NT2/D1 (cell line): Measurements from ENCODE around the gene QSOX2.

Experiments used
- YY1 ChIP-seq: IDR thresholded peaks from 2 replicates; pipeline ENCODE4 v1.6.1; 2011; ENCODE audit not compliant: insufficient read length, insufficient read depth
- ZNF274 ChIP-seq: IDR thresholded peaks from 2 replicates; pipeline ENCODE4 v1.6.1; 2011; ENCODE audit warnings: mild to moderate bottlenecking, low read depth, low read length

DNA sequence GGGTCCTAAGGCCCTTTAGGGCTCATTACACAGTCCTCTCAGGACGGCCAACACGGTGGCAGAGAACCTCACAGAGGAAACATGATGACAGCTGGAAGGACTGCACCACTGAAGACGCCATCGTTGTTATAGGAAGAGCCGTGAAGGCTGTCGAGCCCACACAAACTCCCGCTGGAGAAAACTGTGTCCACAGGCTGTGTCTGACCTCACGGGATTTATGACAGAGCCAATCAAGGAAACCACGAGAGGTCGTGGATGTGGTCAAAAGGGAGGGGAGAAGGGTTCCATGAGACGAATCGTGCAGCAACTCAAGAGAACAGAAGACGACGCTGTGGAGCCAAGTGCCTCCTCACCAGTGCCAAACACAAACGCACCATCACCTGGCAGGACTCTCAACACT is 12.2 kb downstream of the QSOX2 start:
- TF ChIP-seq YY1 (no peak), ZNF274 (no peak)
